Uterus (tissue), 2 donors: ENCODE data around the gene ARRDC5.

Source experiments
- CTCF ChIP-seq, 4 experiments: fragments of 200-600 bp in 2 of 4; fragments of 450-650 bp in 2 of 4; sonication (generic) in 2 of 4; IDR thresholded peaks; one replicate each; pipeline ENCODE4 v1.5.1; 2016 to 2019; ENCODE audit warnings: antibody characterized with exemption in 4 of 4, mild to moderate bottlenecking in 2 of 4, moderate library complexity in 1 of 4
- POLR2A ChIP-seq, 2 donors: fragments of 450-650 bp; IDR thresholded peaks; one replicate each; pipeline ENCODE4 v1.6.1; 2016; ENCODE audit warnings: antibody characterized with exemption in 2 of 2, mild to moderate bottlenecking in 1 of 2, moderate library complexity in 1 of 2

DNA sequence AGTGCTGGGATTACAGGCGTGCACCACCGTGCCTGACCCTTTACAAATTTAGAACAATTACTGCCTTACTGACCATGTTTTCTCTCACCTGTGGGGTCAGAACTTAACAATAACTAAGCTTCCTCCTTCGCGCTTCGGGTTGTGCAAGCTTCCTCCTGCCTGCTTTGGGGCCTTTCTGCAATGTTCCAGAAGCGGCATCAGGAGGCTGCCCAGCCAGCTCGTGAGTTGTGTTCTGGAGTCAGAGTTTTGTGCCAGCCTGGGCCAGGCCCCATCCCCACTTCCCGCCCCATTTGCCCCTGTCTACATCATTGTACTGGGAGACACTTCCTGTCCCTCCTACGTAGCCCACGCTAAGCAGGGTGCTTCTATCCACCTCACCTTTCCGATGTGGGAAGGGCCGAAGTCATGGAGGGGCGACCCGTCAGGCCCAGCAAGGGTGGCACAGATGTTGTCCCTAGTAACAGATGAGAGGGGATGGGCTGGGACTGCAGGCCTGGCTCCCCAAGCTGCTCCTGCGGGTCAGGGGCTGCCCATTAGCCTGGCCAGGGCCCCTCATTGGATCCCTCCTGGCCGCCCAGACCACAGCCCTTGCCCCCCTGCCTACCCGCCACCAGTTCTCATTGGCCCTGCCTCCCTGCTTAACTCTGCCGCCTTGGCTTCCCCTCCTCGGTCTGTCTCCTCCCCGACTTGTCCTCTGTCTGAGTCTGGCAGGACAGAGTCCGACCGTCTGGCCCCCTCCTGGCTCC is 20.0 kb upstream of the ARRDC5 start:
- TF ChIP-seq CTCF (IDR thresholded peaks at IDR 0.05) (no peak), POLR2A (IDR thresholded peaks at IDR 0.05) (no peak)
